ENCODE measurements around the gene NCBP3.
A peak's percentile ranks its signal among the peaks of the same experiment; 100 is the strongest.

NCBP3 gene

DNA sequence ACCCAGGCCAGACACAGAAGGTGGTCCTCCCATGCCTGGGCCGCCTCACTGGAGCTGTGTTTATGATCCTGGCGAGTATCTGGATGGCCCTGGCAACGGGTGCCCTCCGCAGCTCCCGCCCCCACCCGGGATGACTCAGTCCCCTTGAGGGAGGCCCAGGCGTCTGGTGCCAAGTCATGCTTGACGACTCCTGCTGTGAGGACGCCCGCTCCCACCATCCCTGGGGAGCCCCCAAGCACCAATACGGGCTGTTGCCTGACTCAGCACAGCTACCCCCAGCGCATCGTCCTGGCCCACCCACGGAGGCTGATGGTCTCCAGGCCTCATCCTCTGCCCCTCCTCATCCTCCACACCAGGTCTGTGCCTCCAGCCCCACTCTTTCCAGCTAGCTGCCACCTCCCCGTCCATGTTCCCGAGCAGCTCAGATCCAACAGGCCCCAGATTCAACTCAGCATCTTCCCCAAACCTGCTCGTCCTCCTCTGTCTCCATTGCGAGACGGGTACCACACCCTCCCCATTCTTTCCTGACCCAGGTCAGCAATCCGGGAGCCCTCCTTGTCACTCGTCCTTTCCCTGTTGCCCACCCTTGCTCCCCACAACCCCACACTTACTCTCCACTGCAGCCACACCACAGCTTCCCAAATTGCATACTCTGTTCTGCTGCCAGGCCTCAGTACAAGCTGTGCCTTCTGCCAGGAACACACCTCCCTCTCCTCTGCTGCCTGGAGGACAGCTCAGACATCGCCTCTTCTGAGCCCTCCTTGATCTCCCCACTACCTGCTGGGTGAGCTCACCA, 44.2 kb upstream of the NCBP3 start:
- no peak overlapping the region for H3K4me3 ChIP-seq (ENCODE audit: low read length)
- peaks cover 30% of the 10 kb centered on the region for H3K4me1 ChIP-seq (ENCODE audit: insufficient read depth, low read length)
- no peak overlapping the region for H3K9ac ChIP-seq (ENCODE audit: low read depth, low read length)
- peaks cover 4% of the 10 kb centered on the region; the same call in 1 of the 2 replicates for H3K27me3 ChIP-seq (ENCODE audit: insufficient read depth, low read length)
- H3K36me3 ChIP-seq (ENCODE audit: insufficient read depth, low read length), result 0 out of 2 replicates have a peak, but pooled peaks cover under 1% of the 10 kb centered on the region
- H3K27ac ChIP-seq (ENCODE audit: low read depth, low read length), result no peak overlapping the region
- WGBS, result 78% methylated on average over 22 of the region's 22 CpGs
- no peaks in the 10 kb centered on the region for H3K9me3 ChIP-seq (ENCODE audit: insufficient read depth, low read depth, low read length)

DNA sequence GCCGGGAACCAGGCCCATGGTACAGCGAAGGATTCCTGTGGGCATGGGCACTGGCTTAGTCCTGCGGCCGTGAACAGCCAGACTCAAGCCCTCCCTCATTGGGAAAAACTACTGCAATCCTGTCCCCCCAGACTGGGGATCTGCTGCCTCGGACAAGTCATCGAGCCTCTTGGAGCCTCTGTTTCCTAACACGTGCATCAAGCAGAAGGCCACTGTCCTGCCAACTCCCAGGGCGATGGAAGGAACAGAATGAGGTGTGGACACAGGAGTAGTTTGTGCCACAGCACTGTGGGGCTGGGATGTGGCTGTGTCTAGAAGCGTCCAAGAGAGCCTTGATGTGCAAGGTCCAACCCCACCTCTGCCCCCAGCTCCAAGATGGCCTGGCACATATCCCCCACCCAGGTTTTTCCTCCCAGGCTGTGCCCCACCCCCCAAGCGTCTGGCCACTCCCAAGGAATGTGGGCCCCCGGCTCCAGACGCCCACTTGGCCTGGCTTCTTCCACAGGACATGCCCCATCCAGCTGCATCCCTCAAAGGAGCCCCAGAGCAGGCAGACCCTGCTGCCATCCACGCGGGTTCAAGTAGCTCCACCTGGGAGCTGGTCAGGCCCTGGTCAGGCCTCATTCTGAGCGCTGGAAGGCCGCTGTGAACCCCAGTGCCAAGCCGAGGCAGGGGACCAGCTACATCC, 43.4 kb upstream of the NCBP3 start:
- 87% methylated on average over 17 of the region's 17 CpGs for WGBS

DNA sequence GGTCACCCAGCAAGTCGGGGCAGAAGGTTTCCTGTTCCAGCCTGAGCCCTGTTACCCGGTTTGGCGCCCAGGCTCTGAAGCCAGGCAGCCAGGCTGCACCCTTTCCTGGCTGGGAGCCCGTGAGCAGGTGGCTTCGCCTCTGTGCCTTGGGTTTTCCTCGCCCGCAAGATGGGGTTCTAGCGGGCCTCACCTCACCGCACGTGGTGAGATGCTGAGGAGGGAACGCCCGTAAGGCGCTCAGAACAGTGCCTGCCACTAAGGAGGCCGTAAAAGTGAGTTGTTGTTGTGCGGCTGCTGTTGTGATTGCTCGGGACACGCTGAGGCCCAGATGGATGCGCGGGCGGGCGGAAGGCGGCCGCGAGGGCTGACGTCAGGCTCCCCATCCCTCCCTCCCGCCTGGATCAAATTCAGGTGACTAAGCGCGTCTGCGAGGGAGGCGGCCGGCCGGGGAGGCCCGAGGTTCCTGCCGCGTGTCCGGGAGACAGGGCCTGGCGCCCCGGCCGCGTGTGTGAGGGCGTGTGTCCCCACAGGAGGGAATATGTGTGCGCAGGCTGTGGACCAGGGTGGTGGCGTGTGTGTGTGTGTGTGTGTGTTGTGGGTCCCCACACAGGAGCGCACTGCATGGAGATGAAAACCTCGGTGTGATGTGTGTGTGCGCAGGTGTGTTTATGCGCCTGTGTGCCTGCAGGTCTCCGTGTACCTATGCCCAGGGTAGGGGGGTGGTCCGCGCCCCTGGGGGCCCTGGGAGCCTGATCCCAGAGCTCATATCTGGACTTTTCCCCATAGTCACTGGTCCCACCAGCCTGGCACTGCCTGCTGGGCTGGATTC, 42.5 kb upstream of the NCBP3 start:
- H3K27me3 ChIP-seq (ENCODE audit: insufficient read depth, low read length), result peaks cover 4% of the 10 kb centered on the region; the same call in 1 of the 2 replicates
- no peaks in the 10 kb centered on the region for H3K9me3 ChIP-seq (ENCODE audit: insufficient read depth, low read depth, low read length)
- peak overlapping the region; percentile 15; the same call in 1 of the 2 replicates for H3K27ac ChIP-seq (ENCODE audit: low read depth, low read length)
- 0 out of 2 replicates have a peak overlapping the region, but pooled peaks have one; percentile 39 for H3K9ac ChIP-seq (ENCODE audit: low read depth, low read length)
- 45% methylated on average over 50 of the region's 50 CpGs for WGBS
- peaks cover 27% of the 10 kb centered on the region for H3K4me1 ChIP-seq (ENCODE audit: insufficient read depth, low read length)
- H3K36me3 ChIP-seq (ENCODE audit: insufficient read depth, low read length), result peaks cover 14% of the 10 kb centered on the region; the same call in 1 of the 2 replicates
- H3K4me3 ChIP-seq (ENCODE audit: low read length), result no peak overlapping the region

More for the DNA sequence above, 43.4 kb upstream of the NCBP3 start:
- peaks cover 4% of the 10 kb centered on the region; the same call in 1 of the 2 replicates for H3K27me3 ChIP-seq (ENCODE audit: insufficient read depth, low read length)
- peaks cover 8% of the 10 kb centered on the region; the same call in 1 of the 2 replicates for H3K36me3 ChIP-seq (ENCODE audit: insufficient read depth, low read length)
- no peak overlapping the region for H3K4me3 ChIP-seq (ENCODE audit: low read length)
- H3K27ac ChIP-seq (ENCODE audit: low read depth, low read length), result no peak overlapping the region
- no peaks in the 10 kb centered on the region for H3K9me3 ChIP-seq (ENCODE audit: insufficient read depth, low read depth, low read length)
- 0 out of 2 replicates have a peak overlapping the region, but pooled peaks have one; percentile 39 for H3K9ac ChIP-seq (ENCODE audit: low read depth, low read length)
- peaks cover 30% of the 10 kb centered on the region for H3K4me1 ChIP-seq (ENCODE audit: insufficient read depth, low read length)

DNA sequence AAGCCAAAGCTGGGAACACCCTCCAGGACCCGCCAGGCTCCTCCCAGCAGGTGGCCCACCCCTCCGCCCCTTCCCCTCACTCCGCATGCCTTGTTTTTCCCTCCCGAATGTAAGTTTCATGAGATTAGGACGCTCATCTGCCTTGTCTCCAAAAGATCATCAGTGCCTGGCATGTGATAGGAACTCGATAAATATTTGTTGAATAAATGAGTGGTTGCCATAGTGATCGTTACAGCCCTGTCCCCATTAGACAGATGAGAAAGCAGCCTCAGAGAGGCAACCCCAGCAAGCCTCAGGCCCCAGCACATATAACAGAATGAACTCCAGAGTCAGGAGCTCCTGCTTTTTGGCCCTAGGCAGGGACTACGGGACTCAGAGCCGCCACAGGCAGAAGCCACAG, 41.8 kb upstream of the NCBP3 start:
- H3K9ac ChIP-seq (ENCODE audit: low read depth, low read length), result no peak overlapping the region
- peaks cover 4% of the 10 kb centered on the region; the same call in 1 of the 2 replicates for H3K27me3 ChIP-seq (ENCODE audit: insufficient read depth, low read length)
- WGBS, result 71% methylated on average over 9 of the region's 9 CpGs
- no peak overlapping the region for H3K4me3 ChIP-seq (ENCODE audit: low read length)
- H3K36me3 ChIP-seq (ENCODE audit: insufficient read depth, low read length), result peaks cover 14% of the 10 kb centered on the region; the same call in 1 of the 2 replicates
- peaks cover 25% of the 10 kb centered on the region for H3K4me1 ChIP-seq (ENCODE audit: insufficient read depth, low read length)
- H3K9me3 ChIP-seq (ENCODE audit: insufficient read depth, low read depth, low read length), result no peaks in the 10 kb centered on the region
- 0 out of 2 replicates have a peak overlapping the region, but pooled peaks have one; percentile 15 for H3K27ac ChIP-seq (ENCODE audit: low read depth, low read length)

DNA sequence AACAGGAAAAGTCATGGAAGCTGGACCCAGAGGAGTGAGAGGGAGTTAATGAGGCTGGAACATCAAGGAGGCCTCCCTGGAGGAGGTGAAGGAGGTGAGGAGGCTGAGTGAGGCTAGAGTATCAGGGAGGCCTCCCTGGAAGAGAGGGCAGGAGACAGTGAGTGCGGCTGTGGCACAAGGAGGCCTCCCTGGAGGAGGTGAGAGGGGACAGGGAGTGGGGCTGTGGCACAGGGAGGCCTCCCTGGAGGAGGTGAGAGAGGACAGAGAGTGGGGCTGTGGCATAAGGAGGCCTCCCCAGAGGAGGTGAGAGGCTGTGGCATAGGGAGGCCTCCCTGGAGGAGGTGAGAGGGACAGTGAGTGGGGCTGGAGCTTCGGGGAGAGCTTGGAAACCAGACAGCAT, 41.3 kb upstream of the NCBP3 start:
- peaks cover 14% of the 10 kb centered on the region; the same call in 1 of the 2 replicates for H3K36me3 ChIP-seq (ENCODE audit: insufficient read depth, low read length)
- H3K9ac ChIP-seq (ENCODE audit: low read depth, low read length), result no peak overlapping the region
- no peak overlapping the region for H3K27ac ChIP-seq (ENCODE audit: low read depth, low read length)
- H3K4me3 ChIP-seq (ENCODE audit: low read length), result no peak overlapping the region
- no peaks in the 10 kb centered on the region for H3K9me3 ChIP-seq (ENCODE audit: insufficient read depth, low read depth, low read length)
- H3K27me3 ChIP-seq (ENCODE audit: insufficient read depth, low read length), result peaks cover 4% of the 10 kb centered on the region; the same call in 1 of the 2 replicates
- H3K4me1 ChIP-seq (ENCODE audit: insufficient read depth, low read length), result peaks cover 25% of the 10 kb centered on the region
- 78% methylated on average over 2 of the region's 2 CpGs for WGBS

DNA sequence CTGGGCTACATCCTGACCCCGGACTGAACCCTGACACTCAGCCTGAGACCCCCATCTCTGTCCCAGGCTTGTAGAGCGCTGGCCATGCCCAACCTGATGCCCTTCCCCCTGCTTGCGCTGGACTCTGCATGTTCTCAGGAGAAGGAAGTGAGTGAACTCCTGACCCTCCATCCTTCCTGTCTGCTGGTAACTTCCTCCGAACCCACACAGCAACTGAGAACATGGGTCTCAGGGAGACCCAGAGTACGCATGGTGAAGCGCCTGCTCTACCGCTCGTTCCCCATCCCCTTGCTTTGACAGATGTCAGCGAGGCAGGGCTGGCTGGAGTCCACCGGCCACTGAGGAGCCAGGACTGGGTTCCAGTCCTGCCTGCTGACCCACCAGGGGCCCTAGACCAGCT, 40.7 kb upstream of the NCBP3 start:
- Histone ChIP-seq H3K4me1 (ENCODE audit: insufficient read depth, low read length) (peaks cover 24% of the 10 kb centered on the region), H3K9ac (ENCODE audit: low read depth, low read length) (no peak overlapping the region), H3K27ac (ENCODE audit: low read depth, low read length) (no peak overlapping the region), H3K27me3 (ENCODE audit: insufficient read depth, low read length) (peaks cover 4% of the 10 kb centered on the region; the same call in 1 of the 2 replicates), H3K4me3 (ENCODE audit: low read length) (no peak overlapping the region), H3K36me3 (ENCODE audit: insufficient read depth, low read length) (peaks cover 21% of the 10 kb centered on the region; the same call in 1 of the 2 replicates), H3K9me3 (ENCODE audit: insufficient read depth, low read depth, low read length) (no peaks in the 10 kb centered on the region)
- 92% methylated on average over 10 of the region's 10 CpGs for WGBS

DNA sequence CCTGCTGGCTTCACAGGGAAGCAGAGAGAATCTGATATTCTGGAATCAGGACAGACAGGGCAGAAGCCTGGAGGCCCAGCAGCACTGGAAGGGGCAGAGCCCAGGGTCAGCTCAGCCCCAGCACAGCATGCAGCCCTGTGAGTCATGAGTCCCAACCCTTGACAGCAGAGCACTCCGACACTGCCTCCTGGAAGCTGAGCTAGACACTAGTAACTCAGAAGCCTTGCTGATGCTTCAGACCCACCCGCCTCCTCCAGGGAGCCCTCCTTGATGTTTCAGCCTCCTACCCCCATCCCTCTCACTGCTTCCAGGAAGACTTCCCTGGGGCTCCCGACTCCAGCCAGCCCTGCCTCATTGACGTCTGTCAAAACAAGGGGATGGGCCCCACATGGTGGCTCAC, 39.9 kb upstream of the NCBP3 start:
- Histone ChIP-seq H3K27ac (ENCODE audit: low read depth, low read length) (no peak overlapping the region), H3K36me3 (ENCODE audit: insufficient read depth, low read length) (peaks cover 23% of the 10 kb centered on the region; the same call in 1 of the 2 replicates), H3K4me1 (ENCODE audit: insufficient read depth, low read length) (peaks cover 16% of the 10 kb centered on the region), H3K27me3 (ENCODE audit: insufficient read depth, low read length) (peaks cover 4% of the 10 kb centered on the region; the same call in 1 of the 2 replicates), H3K9me3 (ENCODE audit: insufficient read depth, low read depth, low read length) (no peaks in the 10 kb centered on the region), H3K9ac (ENCODE audit: low read depth, low read length) (no peak overlapping the region), H3K4me3 (ENCODE audit: low read length) (no peak overlapping the region)
- WGBS, result 69% methylated on average over 4 of the region's 4 CpGs

DNA sequence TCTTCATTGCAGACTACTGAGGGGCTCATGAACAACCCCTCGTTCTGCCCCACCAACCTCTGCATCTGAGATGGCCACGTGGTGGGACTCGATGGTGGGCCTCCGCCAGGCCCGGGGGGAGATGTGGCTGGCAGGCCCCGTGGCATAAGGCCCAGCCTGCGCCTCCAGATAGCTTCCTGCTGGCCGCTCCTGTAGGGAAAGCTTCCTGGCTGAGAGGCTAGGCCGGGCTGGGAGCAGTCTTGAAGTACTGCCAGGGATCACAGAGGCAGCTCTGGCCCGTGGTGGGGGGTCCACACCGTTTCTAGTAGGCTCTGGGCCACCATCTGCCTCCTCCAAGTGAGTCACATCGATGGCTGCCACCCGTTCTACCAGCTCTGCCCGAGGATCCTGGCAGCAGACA, 39.2 kb upstream of the NCBP3 start:
- Histone ChIP-seq H3K27ac (ENCODE audit: low read depth, low read length) (no peak overlapping the region), H3K4me1 (ENCODE audit: insufficient read depth, low read length) (peaks cover 14% of the 10 kb centered on the region; the same call in 1 of the 2 replicates), H3K9ac (ENCODE audit: low read depth, low read length) (no peak overlapping the region), H3K4me3 (ENCODE audit: low read length) (no peak overlapping the region), H3K9me3 (ENCODE audit: insufficient read depth, low read depth, low read length) (no peaks in the 10 kb centered on the region), H3K36me3 (ENCODE audit: insufficient read depth, low read length) (peaks cover 23% of the 10 kb centered on the region; the same call in 1 of the 2 replicates), H3K27me3 (ENCODE audit: insufficient read depth, low read length) (no peaks in the 10 kb centered on the region)
- 91% methylated on average over 14 of the region's 14 CpGs for WGBS

DNA sequence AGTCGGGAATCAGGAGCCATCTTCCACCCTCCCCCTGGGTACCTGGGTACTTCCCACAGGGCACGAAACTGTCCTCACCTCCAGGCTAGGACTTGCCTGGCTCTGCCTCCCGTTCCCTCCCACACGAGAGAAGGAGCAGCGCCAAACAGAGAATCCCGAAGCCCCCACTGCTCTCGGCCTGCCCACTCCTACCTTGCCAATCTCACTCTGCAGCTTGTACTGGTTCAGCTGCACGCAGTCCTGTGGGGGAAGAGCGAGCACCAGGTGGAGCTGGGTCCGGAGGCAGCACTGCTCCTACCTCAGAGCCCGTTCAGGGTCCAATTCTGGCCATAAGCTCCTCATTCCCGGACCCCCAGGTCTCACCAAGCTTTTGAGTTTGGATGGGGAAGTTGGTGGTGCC, 38.1 kb upstream of the NCBP3 start:
- WGBS, result 89% methylated on average over 12 of the region's 12 CpGs
- Histone ChIP-seq H3K27me3 (ENCODE audit: insufficient read depth, low read length) (no peaks in the 10 kb centered on the region), H3K4me3 (ENCODE audit: low read length) (no peak overlapping the region), H3K4me1 (ENCODE audit: insufficient read depth, low read length) (peaks cover 18% of the 10 kb centered on the region), H3K9ac (ENCODE audit: low read depth, low read length) (no peak overlapping the region), H3K36me3 (ENCODE audit: insufficient read depth, low read length) (peaks cover 23% of the 10 kb centered on the region; the same call in 1 of the 2 replicates), H3K27ac (ENCODE audit: low read depth, low read length) (no peak overlapping the region), H3K9me3 (ENCODE audit: insufficient read depth, low read depth, low read length) (no peaks in the 10 kb centered on the region)

DNA sequence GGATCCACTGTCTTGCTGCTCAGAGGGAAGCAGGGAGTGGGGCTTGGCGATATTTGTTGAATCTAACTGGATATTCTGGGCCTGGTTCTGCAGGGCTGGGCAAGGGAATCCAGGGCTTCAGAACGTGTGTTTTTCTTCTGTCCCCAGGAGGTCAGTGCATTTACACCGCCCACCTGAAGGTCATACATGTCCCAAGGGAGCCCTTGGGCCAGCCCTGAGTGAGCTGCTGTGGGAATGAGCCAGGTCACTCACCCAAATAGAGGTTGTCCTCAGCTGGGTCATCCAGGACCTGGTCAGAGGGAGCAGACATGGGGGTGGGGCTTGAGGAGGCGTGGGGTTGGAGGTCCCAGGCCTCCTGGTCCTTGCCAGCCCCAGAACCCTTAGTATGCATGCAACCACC, 36.2 kb upstream of the NCBP3 start:
- H3K27ac ChIP-seq (ENCODE audit: low read depth, low read length), result no peak overlapping the region
- WGBS, result 90% methylated on average over 4 of the region's 4 CpGs
- H3K4me1 ChIP-seq (ENCODE audit: insufficient read depth, low read length), result peaks cover 5% of the 10 kb centered on the region; the same call in 1 of the 2 replicates
- no peak overlapping the region for H3K9ac ChIP-seq (ENCODE audit: low read depth, low read length)
- peaks cover 28% of the 10 kb centered on the region for H3K36me3 ChIP-seq (ENCODE audit: insufficient read depth, low read length)
- H3K9me3 ChIP-seq (ENCODE audit: insufficient read depth, low read depth, low read length), result no peaks in the 10 kb centered on the region
- no peaks in the 10 kb centered on the region for H3K27me3 ChIP-seq (ENCODE audit: insufficient read depth, low read length)
- no peak overlapping the region for H3K4me3 ChIP-seq (ENCODE audit: low read length)

All from HUES64 (cell line).